ENCODE measurements around the gene BRF1.
A peak's percentile ranks its signal among the peaks of the same experiment; 100 is the strongest.
"Not testable (repeated sequence)": the region's sequence is repeated elsewhere in the genome, so short reads cannot be mapped to it uniquely, and the experiment has no call there.

Gene BRF1

GRCh38 chr14:105300542-105301102 is at the start of gene BRF1:
Gene BRF1, minus strand, starts transcription at chr14:105301001. Its CDS starts 372 bp downstream, at chr14:105300629.
- peak; percentile 87 for DNase-seq

- DNase-seq, result no peak
These were observed 49.2 kb upstream of the BRF1 start for GRCh38 chr14:105349992-105350391.

- no peak for DNase-seq
These were observed 48.3 kb upstream of the BRF1 start for GRCh38 chr14:105348945-105349699.

GRCh38 chr14:105348169-105348944 is 47.6 kb upstream of the BRF1 start:
- no peak for DNase-seq

GRCh38 chr14:105347587-105347968 is 46.8 kb upstream of the BRF1 start:
- no peak for DNase-seq

GRCh38 chr14:105346876-105347586 is 46.2 kb upstream of the BRF1 start:
- DNase-seq, result no peak

- DNase-seq, result no peak
These were observed 45.4 kb upstream of the BRF1 start for GRCh38 chr14:105346200-105346533.

- no peak for DNase-seq
These were observed 42.4 kb upstream of the BRF1 start for GRCh38 chr14:105343194-105343593.

- DNase-seq, result no peak
These were observed 40.3 kb upstream of the BRF1 start for GRCh38 chr14:105340821-105341733.

- DNase-seq, result no peak
These were observed 37.4 kb upstream of the BRF1 start for GRCh38 chr14:105337966-105338741.

- DNase-seq, result no peak
These were observed 36.6 kb upstream of the BRF1 start for GRCh38 chr14:105337433-105337832.

- DNase-seq, result no peak
These were observed 35.9 kb upstream of the BRF1 start for GRCh38 chr14:105336477-105337287.

GRCh38 chr14:105335735-105336476 is 35.1 kb upstream of the BRF1 start:
- no peak for DNase-seq

GRCh38 chr14:105335231-105335542 is 34.4 kb upstream of the BRF1 start:
- DNase-seq, result not testable (repeated sequence)

GRCh38 chr14:105334383-105335230 is 33.8 kb upstream of the BRF1 start:
- no peak for DNase-seq

GRCh38 chr14:105333613-105334364 is 33.0 kb upstream of the BRF1 start:
- no peak for DNase-seq

- no peak for DNase-seq
These were observed 32.3 kb upstream of the BRF1 start for GRCh38 chr14:105333020-105333490.

- no peak for DNase-seq
These were observed 31.6 kb upstream of the BRF1 start for GRCh38 chr14:105332350-105332874.

Measured in amniotic stem cell (primary cell).